ENCODE data around the gene ATP6V1G2.

DNA sequence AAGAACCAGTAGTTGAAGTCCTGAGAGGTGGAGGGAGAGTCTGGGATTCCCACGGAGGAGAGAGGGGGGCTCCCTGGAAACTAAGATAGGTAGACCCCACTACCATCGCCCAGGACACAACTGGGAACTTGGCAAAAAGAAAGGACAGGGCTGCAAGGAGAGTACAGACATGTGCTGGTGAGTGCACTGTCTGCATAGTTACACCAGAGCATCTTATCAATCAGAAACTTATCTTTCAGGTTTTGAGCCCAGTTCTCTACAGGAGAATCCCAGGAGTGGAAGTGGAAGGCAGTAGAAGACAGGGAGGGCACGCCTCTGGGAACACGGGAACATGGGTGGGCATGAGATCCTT, 13.2 kb upstream of the ATP6V1G2 start:
- TF ChIP-seq, protein P1, sequence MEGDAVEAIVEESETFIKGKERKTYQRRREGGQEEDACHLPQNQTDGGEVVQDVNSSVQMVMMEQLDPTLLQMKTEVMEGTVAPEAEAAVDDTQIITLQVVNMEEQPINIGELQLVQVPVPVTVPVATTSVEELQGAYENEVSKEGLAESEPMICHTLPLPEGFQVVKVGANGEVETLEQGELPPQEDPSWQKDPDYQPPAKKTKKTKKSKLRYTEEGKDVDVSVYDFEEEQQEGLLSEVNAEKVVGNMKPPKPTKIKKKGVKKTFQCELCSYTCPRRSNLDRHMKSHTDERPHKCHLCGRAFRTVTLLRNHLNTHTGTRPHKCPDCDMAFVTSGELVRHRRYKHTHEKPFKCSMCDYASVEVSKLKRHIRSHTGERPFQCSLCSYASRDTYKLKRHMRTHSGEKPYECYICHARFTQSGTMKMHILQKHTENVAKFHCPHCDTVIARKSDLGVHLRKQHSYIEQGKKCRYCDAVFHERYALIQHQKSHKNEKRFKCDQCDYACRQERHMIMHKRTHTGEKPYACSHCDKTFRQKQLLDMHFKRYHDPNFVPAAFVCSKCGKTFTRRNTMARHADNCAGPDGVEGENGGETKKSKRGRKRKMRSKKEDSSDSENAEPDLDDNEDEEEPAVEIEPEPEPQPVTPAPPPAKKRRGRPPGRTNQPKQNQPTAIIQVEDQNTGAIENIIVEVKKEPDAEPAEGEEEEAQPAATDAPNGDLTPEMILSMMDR (IDR thresholded peaks at IDR 0.05; ENCODE audit: low read depth, low read length, poor library complexity, severe bottlenecking), result no peak
- no peak for TF ChIP-seq EZH2phosphoT487 (IDR thresholded peaks at IDR 0.05; ENCODE audit: borderline replicate concordance, low read length)
